Neural cell (in vitro differentiated cells): ENCODE results near the gene PATL1. TPM values are rescaled to one million over a fixed set of nuclear protein-coding genes. Genes with fewer than 3 reads are reported as not detected.

ENCODE experiments used
- H2AFZ ChIP-seq: fragments of 200-600, 300-800 bp; sonication (generic), shearing (Covaris generic); 2 replicates; pipeline ENCODE4 v1.6.0; 2014; ENCODE audit warnings: low read depth, mild to moderate bottlenecking, antibody characterized with exemption, low read length, moderate library complexity
- H3F3A ChIP-seq: fragments of 200-600 bp; shearing (Covaris generic); 2 replicates; pipeline ENCODE4 v1.6.1; 2016; ENCODE audit warnings: mild to moderate bottlenecking, moderate library complexity, mixed read lengths, antibody characterized with exemption, low read length; ENCODE audit not compliant: insufficient read depth, poor library complexity, severe bottlenecking
- H3K27ac ChIP-seq: fragments of 200-600, 300-800 bp; sonication (generic), shearing (Covaris generic); 2 replicates; pipeline ENCODE4 v1.5.1; 2014; ENCODE audit warnings: mild to moderate bottlenecking, low read length, moderate library complexity
- H3K27me3 ChIP-seq: fragments of 300-800, 200-600 bp; sonication (generic), shearing (Covaris generic); 2 replicates; pipeline ENCODE4 v1.6.0; 2014; ENCODE audit warnings: mild to moderate bottlenecking, low read depth, low read length, moderate library complexity; ENCODE audit not compliant: insufficient read depth
- H3K36me3 ChIP-seq: fragments of 300-800, 200-600 bp; sonication (generic), shearing (Covaris generic); 2 replicates; pipeline ENCODE4 v1.5.1; 2014; ENCODE audit warnings: mild to moderate bottlenecking, antibody characterized with exemption, low read length, moderate library complexity; ENCODE audit not compliant: insufficient read depth
- H3K4me2 ChIP-seq: fragments of 300-800, 200-600 bp; sonication (generic), shearing (Covaris generic); 2 replicates; pipeline ENCODE4 v1.6.0; 2014; ENCODE audit warnings: mild to moderate bottlenecking, low read length
- H3K4me3 ChIP-seq: fragments of 300-800, 200-600 bp; sonication (generic), shearing (Covaris generic); 2 replicates; pipeline ENCODE4 v1.5.1; 2014; ENCODE audit warnings: mild to moderate bottlenecking, low read length, moderate library complexity
- H3K79me2 ChIP-seq: fragments of 200-600 bp; shearing (Covaris generic); replicated peaks from 2 replicates; pipeline ENCODE4 v1.6.0; 2014; ENCODE audit warnings: mild to moderate bottlenecking, low read length, moderate library complexity; ENCODE audit not compliant: insufficient read depth
- H3K9ac ChIP-seq: fragments of 300-800, 200-600 bp; sonication (generic), shearing (Covaris generic); 2 replicates; pipeline ENCODE4 v1.6.1; 2016; ENCODE audit warnings: mild to moderate bottlenecking, low read length, mixed read lengths
- H3K9me2 ChIP-seq: fragments of 200-600 bp; shearing (Covaris generic); 2 replicates; pipeline ENCODE4 v1.6.1; 2016; ENCODE audit warnings: mild to moderate bottlenecking, low read length, mixed read lengths; ENCODE audit not compliant: insufficient read depth
- H3K9me3 ChIP-seq: fragments of 200-600, 300-800 bp; sonication (generic), shearing (Covaris generic); 2 replicates; pipeline ENCODE4 v1.6.1; 2016; ENCODE audit warnings: mild to moderate bottlenecking, mixed run types, low read length, moderate library complexity, mixed read lengths
- H4K20me1 ChIP-seq: fragments of 200-600 bp; shearing (Covaris generic); 2 replicates; pipeline ENCODE4 v1.6.1; 2016; ENCODE audit warnings: mild to moderate bottlenecking, mixed run types; ENCODE audit not compliant: insufficient read depth
- EP300 ChIP-seq: fragments of 450-650 bp; conservative IDR thresholded peaks from 2 replicates; pipeline ENCODE4 v1.6.1; 2014; ENCODE audit warnings: antibody characterized with exemption, mild to moderate bottlenecking, moderate library complexity; ENCODE audit not compliant: poor library complexity, severe bottlenecking
- EZH2 ChIP-seq: fragments of 200-600, 300-800 bp; shearing (Covaris generic), sonication (generic); IDR thresholded peaks from 2 replicates; pipeline ENCODE4 v1.6.1; 2014; ENCODE audit warnings: antibody characterized with exemption, low read length, borderline replicate concordance, mild to moderate bottlenecking; ENCODE audit not compliant: insufficient read depth, poor library complexity, severe bottlenecking
- MXI1 ChIP-seq: fragments of 450-650 bp; conservative IDR thresholded peaks from 2 replicates; pipeline ENCODE4 v1.6.1; 2014; ENCODE audit warnings: antibody characterized with exemption, mild to moderate bottlenecking; ENCODE audit not compliant: poor library complexity, severe bottlenecking
- POLR2AphosphoS5 ChIP-seq: IDR thresholded peaks from 2 replicates; pipeline ENCODE4 v1.6.1; 2012
- RAD21 ChIP-seq: fragments of 450-650 bp; conservative IDR thresholded peaks from 2 replicates; pipeline ENCODE4 v1.6.1; 2014; ENCODE audit warnings: antibody characterized with exemption, mild to moderate bottlenecking, moderate library complexity
- REST ChIP-seq: IDR thresholded peaks from 2 replicates; pipeline ENCODE4 v1.6.1; 2012; ENCODE audit warnings: borderline replicate concordance
- SMC3 ChIP-seq: fragments of 450-650 bp; conservative IDR thresholded peaks from 2 replicates; pipeline ENCODE4 v1.6.1; 2014; ENCODE audit warnings: antibody characterized with exemption, mild to moderate bottlenecking, moderate library complexity; ENCODE audit not compliant: poor library complexity
- TAF1 ChIP-seq: IDR thresholded peaks from 2 replicates; pipeline ENCODE4 v1.6.1; 2012; ENCODE audit warnings: low read depth
- polyA plus RNA-seq: library from polyadenylated mRNA; depleted of rRNA; stranded (reverse); fragments of >200 nt; gene quantifications from 2 replicates; pipeline ENCODE4 v1.2.3, GENCODE V29; 2014
- TF ChIP-seq, protein P1 (sequence below): fragments of 450-650 bp; IDR thresholded peaks from 2 replicates; pipeline ENCODE4 v1.5.1; 2014; ENCODE audit warnings: antibody characterized with exemption, mild to moderate bottlenecking, moderate library complexity; ENCODE audit not compliant: poor library complexity, severe bottlenecking

PATL1 gene
- polyA plus RNA-seq, 1 donor from 2014 or later, result 3.2 TPM

GRCh38 chr11:59615120-59615636, 53.7 kb downstream of the PATL1 start:
- no peak overlapping the region for H2AFZ ChIP-seq
- H3F3A ChIP-seq, result peaks cover 8% of the 10 kb centered on the region
- no peaks in the 10 kb centered on the region for H3K9me3 ChIP-seq
- peak overlapping the region; percentile 80 for H3K9ac ChIP-seq
- H3K27me3 ChIP-seq, result no peaks in the 10 kb centered on the region
- H3K9me2 ChIP-seq, result no peaks in the 10 kb centered on the region
- TF ChIP-seq TAF1, result no peak
- TF ChIP-seq MXI1, result peak; percentile 38
- peak overlapping the region; percentile 98 for H3K4me2 ChIP-seq
- peaks cover 41% of the 10 kb centered on the region for H3K79me2 ChIP-seq
- H3K27ac ChIP-seq, result peak overlapping the region; percentile 80
- peaks cover 12% of the 10 kb centered on the region for H4K20me1 ChIP-seq
- peak overlapping the region; percentile 97 for H3K4me3 ChIP-seq
- H3K36me3 ChIP-seq, result no peaks in the 10 kb centered on the region

GRCh38 chr11:59614277-59615119, 54.3 kb downstream of the PATL1 start:
- H3K9me3 ChIP-seq, result no peaks in the 10 kb centered on the region
- no peaks in the 10 kb centered on the region for H3K27me3 ChIP-seq
- H3K4me2 ChIP-seq, result peak overlapping the region; percentile 98
- peaks cover 41% of the 10 kb centered on the region for H3K79me2 ChIP-seq
- no peaks in the 10 kb centered on the region for H3K9me2 ChIP-seq
- H4K20me1 ChIP-seq, result peaks cover 12% of the 10 kb centered on the region
- H3K36me3 ChIP-seq, result no peaks in the 10 kb centered on the region
- H3K27ac ChIP-seq, result peak overlapping the region; percentile 80
- peak overlapping the region; percentile 97 for H3K4me3 ChIP-seq
- peaks cover 8% of the 10 kb centered on the region for H3F3A ChIP-seq
- peak overlapping the region; percentile 80 for H3K9ac ChIP-seq
- TF ChIP-seq MXI1 (peak; percentile 35), RAD21 (no peak)
- H2AFZ ChIP-seq, result no peak overlapping the region

- Histone ChIP-seq H4K20me1 (peaks cover 12% of the 10 kb centered on the region), H3K79me2 (peaks cover 41% of the 10 kb centered on the region), H3K9ac (no peak overlapping the region), H2AFZ (no peak overlapping the region), H3K9me2 (no peaks in the 10 kb centered on the region), H3K36me3 (peaks cover 9% of the 10 kb centered on the region), H3K4me2 (no peak overlapping the region), H3K9me3 (no peaks in the 10 kb centered on the region), H3F3A (peaks cover 6% of the 10 kb centered on the region), H3K27ac (no peak overlapping the region), H3K27me3 (no peaks in the 10 kb centered on the region), H3K4me3 (peak overlapping the region; percentile 97)
- TF ChIP-seq MXI1 (no peak), EP300 (no peak), POLR2AphosphoS5 (no peak), TAF1 (no peak), RAD21 (no peak), SMC3 (no peak), EZH2 (no peak), REST (no peak)
- TF ChIP-seq, protein P1, sequence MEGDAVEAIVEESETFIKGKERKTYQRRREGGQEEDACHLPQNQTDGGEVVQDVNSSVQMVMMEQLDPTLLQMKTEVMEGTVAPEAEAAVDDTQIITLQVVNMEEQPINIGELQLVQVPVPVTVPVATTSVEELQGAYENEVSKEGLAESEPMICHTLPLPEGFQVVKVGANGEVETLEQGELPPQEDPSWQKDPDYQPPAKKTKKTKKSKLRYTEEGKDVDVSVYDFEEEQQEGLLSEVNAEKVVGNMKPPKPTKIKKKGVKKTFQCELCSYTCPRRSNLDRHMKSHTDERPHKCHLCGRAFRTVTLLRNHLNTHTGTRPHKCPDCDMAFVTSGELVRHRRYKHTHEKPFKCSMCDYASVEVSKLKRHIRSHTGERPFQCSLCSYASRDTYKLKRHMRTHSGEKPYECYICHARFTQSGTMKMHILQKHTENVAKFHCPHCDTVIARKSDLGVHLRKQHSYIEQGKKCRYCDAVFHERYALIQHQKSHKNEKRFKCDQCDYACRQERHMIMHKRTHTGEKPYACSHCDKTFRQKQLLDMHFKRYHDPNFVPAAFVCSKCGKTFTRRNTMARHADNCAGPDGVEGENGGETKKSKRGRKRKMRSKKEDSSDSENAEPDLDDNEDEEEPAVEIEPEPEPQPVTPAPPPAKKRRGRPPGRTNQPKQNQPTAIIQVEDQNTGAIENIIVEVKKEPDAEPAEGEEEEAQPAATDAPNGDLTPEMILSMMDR, result no peak
Measured at GRCh38 chr11:59611570-59612565, 57.0 kb downstream of the PATL1 start.
